Upper lobe of right lung (tissue), 1 donor: ENCODE measurements around the gene SCAPER. TPM values are rescaled to one million over a fixed set of nuclear protein-coding genes. Genes with fewer than 3 reads are reported as not detected.
"Not testable (repeated sequence)": the region's sequence is repeated elsewhere in the genome, so short reads cannot be mapped to it uniquely, and the experiment has no call there.

Experiments used
- ATAC-seq: fragments of 200-7000 bp; cut with Tn5 transposase; one replicate; pipeline ENCODE4 v1.9.1; 2020; ENCODE audit warnings: mild to moderate bottlenecking, moderate library complexity
- DNase-seq: peaks from one replicate; pipeline ENCODE4 v3.0.0-alpha.2; 2020
- H3K27ac ChIP-seq: fragments of 200-600 bp; one replicate; pipeline ENCODE4 v1.8.0; 2022
- H3K27me3 ChIP-seq: fragments of 200-600 bp; one replicate; pipeline ENCODE4 v1.8.0; 2022; ENCODE audit warnings: mild to moderate bottlenecking
- H3K36me3 ChIP-seq: fragments of 200-600 bp; one replicate; pipeline ENCODE4 v1.8.0; 2022
- H3K4me1 ChIP-seq: fragments of 200-600 bp; one replicate; pipeline ENCODE4 v1.8.0; 2022
- H3K4me3 ChIP-seq: fragments of 200-600 bp; one replicate; pipeline ENCODE4 v1.8.0; 2022; ENCODE audit warnings: mild to moderate bottlenecking
- H3K9me3 ChIP-seq: fragments of 200-600 bp; one replicate; pipeline ENCODE4 v1.8.0; 2022
- intact Hi-C: fragments of 100-400 bp; cut with DNase I; formaldehyde crosslinking; loops from one replicate; pipeline ENCODE4 v1.11.0; 2022
- total RNA-seq: library from RNA; stranded (reverse); fragmentation: NEBNext Ultra II Directional; extraction: Animal tissue kit (Norgen Biotek cat#: 25700); gene quantifications from one replicate; pipeline ENCODE4 v1.2.1, GENCODE V29; 2021
- TF ChIP-seq, protein P1 (sequence below): fragments of 200-600 bp; IDR thresholded peaks from one replicate; pipeline ENCODE4 v1.8.0; 2022; ENCODE audit warnings: antibody characterized with exemption
- donor health status: DM: no; HTN: yes; CAD: no; lungs with severe emphysema.

SCAPER gene
- total RNA-seq, 1 donor from 2014 or later: 44.3 TPM

DNA sequence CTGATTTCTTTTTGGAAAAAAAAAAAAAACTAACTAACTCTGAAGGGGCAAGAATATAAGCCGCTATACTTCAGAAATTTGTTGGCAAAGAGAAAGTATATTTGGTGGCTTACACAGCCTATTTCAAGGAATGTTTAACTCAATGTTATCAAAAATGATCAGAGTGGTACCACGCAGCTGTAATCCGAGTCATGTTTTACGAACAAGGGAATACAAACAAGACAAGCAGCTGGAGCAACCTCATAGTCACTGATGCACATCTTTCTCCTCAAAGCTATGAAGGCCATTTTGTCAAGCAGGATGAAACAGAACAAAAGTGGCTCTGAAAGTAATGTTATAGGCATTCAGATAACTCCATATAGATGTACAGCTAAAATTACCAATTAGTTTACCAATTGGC lies 81.2 kb downstream of the SCAPER start:
- Histone ChIP-seq H3K36me3 (no peaks in the 10 kb centered on the region), H3K9me3 (no peaks in the 10 kb centered on the region), H3K27ac (no peak overlapping the region), H3K4me1 (no peaks in the 10 kb centered on the region), H3K27me3 (no peaks in the 10 kb centered on the region), H3K4me3 (no peak overlapping the region)
- no peak for DNase-seq
- ATAC-seq: no peak
- intact Hi-C loops: no loop called here
- TF ChIP-seq, protein P1, sequence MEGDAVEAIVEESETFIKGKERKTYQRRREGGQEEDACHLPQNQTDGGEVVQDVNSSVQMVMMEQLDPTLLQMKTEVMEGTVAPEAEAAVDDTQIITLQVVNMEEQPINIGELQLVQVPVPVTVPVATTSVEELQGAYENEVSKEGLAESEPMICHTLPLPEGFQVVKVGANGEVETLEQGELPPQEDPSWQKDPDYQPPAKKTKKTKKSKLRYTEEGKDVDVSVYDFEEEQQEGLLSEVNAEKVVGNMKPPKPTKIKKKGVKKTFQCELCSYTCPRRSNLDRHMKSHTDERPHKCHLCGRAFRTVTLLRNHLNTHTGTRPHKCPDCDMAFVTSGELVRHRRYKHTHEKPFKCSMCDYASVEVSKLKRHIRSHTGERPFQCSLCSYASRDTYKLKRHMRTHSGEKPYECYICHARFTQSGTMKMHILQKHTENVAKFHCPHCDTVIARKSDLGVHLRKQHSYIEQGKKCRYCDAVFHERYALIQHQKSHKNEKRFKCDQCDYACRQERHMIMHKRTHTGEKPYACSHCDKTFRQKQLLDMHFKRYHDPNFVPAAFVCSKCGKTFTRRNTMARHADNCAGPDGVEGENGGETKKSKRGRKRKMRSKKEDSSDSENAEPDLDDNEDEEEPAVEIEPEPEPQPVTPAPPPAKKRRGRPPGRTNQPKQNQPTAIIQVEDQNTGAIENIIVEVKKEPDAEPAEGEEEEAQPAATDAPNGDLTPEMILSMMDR: no peak

DNA sequence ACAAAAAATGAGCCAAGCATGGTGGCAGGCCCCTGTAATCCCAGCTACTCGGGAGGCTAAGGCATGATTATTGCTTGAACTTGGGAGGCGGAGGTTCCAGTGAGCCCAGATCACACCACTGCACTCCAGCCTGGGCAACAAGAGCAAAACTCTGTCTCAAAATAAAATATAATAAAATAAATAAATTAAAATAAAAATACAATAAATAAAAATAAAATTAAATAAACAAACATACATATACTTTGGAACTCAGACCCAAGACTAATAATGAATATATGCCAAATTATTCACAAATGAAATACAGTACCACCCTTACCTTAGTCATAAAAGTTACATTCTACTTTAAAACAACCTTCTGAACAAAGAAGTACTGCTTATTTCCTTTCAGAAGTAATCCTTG lies 81.8 kb downstream of the SCAPER start:
- ATAC-seq: no peak

GRCh38 chr15:76818926-76819325 lies 86.2 kb downstream of the SCAPER start:
- H3K4me1 ChIP-seq, H3K4me3 ChIP-seq, H3K36me3 ChIP-seq, DNase-seq, H3K27ac ChIP-seq, H3K27me3 ChIP-seq, intact Hi-C loops, ATAC-seq, H3K9me3 ChIP-seq: not testable (repeated sequence)

More for the DNA sequence above, 81.8 kb downstream of the SCAPER start:
- DNase-seq: no peak
- no peak overlapping the region for H3K27ac ChIP-seq
- H3K9me3 ChIP-seq: no peaks in the 10 kb centered on the region
- intact Hi-C loops: no loop called here
- H3K4me3 ChIP-seq: no peak overlapping the region
- H3K4me1 ChIP-seq: no peaks in the 10 kb centered on the region
- H3K27me3 ChIP-seq: no peaks in the 10 kb centered on the region
- TF ChIP-seq, protein P1: no peak
- H3K36me3 ChIP-seq: no peaks in the 10 kb centered on the region

DNA sequence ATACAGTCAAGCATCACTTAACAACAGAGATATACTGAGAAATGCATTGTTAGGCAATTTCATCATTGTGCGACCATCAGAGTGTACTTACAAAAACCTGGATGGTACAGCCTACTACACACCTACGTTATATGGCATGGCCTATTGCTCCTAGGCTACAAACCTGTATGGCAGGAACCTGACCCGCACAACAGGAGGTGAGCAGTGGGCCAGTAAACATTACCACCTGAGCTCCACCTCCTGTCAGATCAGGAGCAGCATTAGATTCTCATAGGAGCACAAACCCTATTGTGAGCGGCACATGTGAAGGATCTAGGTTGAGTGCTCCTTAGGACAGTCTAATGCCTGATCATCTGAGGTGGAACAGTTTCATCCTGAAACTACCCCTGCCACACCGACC lies 89.7 kb downstream of the SCAPER start:
- no peak overlapping the region for H3K4me3 ChIP-seq
- no peaks in the 10 kb centered on the region for H3K4me1 ChIP-seq
- intact Hi-C loops: no loop called here
- no peaks in the 10 kb centered on the region for H3K27me3 ChIP-seq
- no peak overlapping the region for H3K27ac ChIP-seq
- ATAC-seq: no peak
- no peaks in the 10 kb centered on the region for H3K9me3 ChIP-seq
- TF ChIP-seq, protein P1: no peak
- DNase-seq: no peak
- H3K36me3 ChIP-seq: no peaks in the 10 kb centered on the region

- H3K27me3 ChIP-seq: no peaks in the 10 kb centered on the region
- TF ChIP-seq, protein P1: no peak
- H3K27ac ChIP-seq: no peak overlapping the region
- DNase-seq (no peak), ATAC-seq (no peak)
- no peak overlapping the region for H3K4me3 ChIP-seq
- no peaks in the 10 kb centered on the region for H3K9me3 ChIP-seq
- H3K36me3 ChIP-seq: no peaks in the 10 kb centered on the region
- intact Hi-C loops: no loop called here
- no peaks in the 10 kb centered on the region for H3K4me1 ChIP-seq
Observed at GRCh38 chr15:76812381-76812780, 92.8 kb downstream of the SCAPER start.

DNA sequence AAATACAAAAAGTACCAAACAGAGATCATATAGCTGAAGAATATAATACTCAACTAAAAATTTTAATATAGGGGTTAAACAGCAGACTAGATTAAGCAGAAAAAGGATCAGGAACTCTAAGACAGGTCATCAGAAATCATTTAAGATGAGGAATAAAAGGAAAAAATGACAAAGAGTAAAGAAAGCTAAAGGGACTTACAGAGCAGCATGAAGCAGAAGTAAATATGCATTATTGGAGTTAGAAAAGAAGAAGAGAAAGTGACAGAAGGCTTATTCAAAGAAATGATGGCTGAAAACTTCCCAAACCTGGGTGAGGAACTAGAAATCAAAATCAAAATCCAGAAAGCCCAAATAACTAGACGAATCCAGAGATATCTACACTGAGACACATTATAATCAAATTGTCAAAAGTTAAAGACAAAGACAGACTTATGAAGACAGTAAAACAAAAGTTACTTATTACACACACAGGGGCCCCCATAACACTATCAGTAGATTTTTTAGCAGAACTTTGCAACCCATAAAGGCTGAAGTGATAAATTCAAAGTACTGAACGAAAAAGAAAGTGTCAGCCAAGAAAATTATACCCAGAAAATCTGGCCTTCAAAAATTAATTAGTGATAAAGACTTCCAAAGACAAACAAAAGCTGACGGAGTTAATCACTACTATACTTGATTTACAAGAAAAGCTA lies 95.6 kb downstream of the SCAPER start:
- H3K27ac ChIP-seq: no peak overlapping the region
- H3K4me3 ChIP-seq: no peak overlapping the region
- TF ChIP-seq, protein P1: no peak
- H3K9me3 ChIP-seq: no peaks in the 10 kb centered on the region
- DNase-seq (no peak), ATAC-seq (no peak)
- H3K27me3 ChIP-seq: no peaks in the 10 kb centered on the region
- no peaks in the 10 kb centered on the region for H3K4me1 ChIP-seq
- H3K36me3 ChIP-seq: no peaks in the 10 kb centered on the region
- intact Hi-C loops: no loop called here
